SU-DHL-6 (cell line): ENCODE results near the gene FFAR3.

Experiments used
- EZH2phosphoT487 ChIP-seq: fragments of 200-600 bp; sonication (generic), shearing (Covaris generic); conservative IDR thresholded peaks from 2 replicates; pipeline ENCODE4 v1.6.1; 2018; ENCODE audit warnings: mild to moderate bottlenecking, antibody characterized with exemption, low read length, moderate library complexity, mixed read lengths
- TF ChIP-seq, protein P1 (sequence below): fragments of 200-600 bp; sonication (generic); IDR thresholded peaks from one replicate; pipeline ENCODE4 v1.5.1; 2017; ENCODE audit warnings: antibody characterized with exemption, mild to moderate bottlenecking, low read length, moderate library complexity; ENCODE audit not compliant: insufficient read depth, poor library complexity, severe bottlenecking

DNA sequence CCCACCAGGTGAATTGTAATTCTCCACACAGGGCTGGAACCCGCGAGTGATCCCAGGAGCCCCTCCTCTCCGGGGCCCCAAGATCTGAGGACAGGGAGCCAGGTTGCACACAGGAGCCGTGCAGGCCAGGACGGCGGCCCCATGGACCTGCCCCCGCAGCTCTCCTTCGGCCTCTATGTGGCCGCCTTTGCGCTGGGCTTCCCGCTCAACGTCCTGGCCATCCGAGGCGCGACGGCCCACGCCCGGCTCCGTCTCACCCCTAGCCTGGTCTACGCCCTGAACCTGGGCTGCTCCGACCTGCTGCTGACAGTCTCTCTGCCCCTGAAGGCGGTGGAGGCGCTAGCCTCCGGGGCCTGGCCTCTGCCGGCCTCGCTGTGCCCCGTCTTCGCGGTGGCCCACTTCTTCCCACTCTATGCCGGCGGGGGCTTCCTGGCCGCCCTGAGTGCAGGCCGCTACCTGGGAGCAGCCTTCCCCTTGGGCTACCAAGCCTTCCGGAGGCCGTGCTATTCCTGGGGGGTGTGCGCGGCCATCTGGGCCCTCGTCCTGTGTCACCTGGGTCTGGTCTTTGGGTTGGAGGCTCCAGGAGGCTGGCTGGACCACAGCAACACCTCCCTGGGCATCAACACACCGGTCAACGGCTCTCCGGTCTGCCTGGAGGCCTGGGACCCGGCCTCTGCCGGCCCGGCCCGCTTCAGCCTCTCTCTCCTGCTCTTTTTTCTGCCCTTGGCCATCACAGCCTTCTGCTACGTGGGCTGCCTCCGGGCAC lies 6.7 kb upstream of the FFAR3 start:
- TF ChIP-seq, protein P1, sequence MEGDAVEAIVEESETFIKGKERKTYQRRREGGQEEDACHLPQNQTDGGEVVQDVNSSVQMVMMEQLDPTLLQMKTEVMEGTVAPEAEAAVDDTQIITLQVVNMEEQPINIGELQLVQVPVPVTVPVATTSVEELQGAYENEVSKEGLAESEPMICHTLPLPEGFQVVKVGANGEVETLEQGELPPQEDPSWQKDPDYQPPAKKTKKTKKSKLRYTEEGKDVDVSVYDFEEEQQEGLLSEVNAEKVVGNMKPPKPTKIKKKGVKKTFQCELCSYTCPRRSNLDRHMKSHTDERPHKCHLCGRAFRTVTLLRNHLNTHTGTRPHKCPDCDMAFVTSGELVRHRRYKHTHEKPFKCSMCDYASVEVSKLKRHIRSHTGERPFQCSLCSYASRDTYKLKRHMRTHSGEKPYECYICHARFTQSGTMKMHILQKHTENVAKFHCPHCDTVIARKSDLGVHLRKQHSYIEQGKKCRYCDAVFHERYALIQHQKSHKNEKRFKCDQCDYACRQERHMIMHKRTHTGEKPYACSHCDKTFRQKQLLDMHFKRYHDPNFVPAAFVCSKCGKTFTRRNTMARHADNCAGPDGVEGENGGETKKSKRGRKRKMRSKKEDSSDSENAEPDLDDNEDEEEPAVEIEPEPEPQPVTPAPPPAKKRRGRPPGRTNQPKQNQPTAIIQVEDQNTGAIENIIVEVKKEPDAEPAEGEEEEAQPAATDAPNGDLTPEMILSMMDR: no peak
- TF ChIP-seq EZH2phosphoT487: no peak
